GM12874 (cell line): ENCODE measurements around the gene CHCHD6.

Experiments
- CTCF ChIP-seq: IDR thresholded peaks from 2 replicates; pipeline ENCODE4 v1.5.1; 2011; ENCODE audit warnings: low read depth, mild to moderate bottlenecking, control low read depth, low read length, moderate library complexity; ENCODE audit not compliant: insufficient read depth

Gene CHCHD6

GRCh38 chr3:126723237-126723636 is 19.2 kb downstream of the CHCHD6 start:
- no peak for TF ChIP-seq CTCF

GRCh38 chr3:126723801-126724200 is 19.8 kb downstream of the CHCHD6 start:
- no peak for TF ChIP-seq CTCF

GRCh38 chr3:126728680-126729079 is 24.6 kb downstream of the CHCHD6 start:
- no peak for TF ChIP-seq CTCF

GRCh38 chr3:126730376-126730775 is 26.3 kb downstream of the CHCHD6 start:
- TF ChIP-seq CTCF: no peak

- TF ChIP-seq CTCF: no peak
Observed at GRCh38 chr3:126731044-126731443, 27.0 kb downstream of the CHCHD6 start.

GRCh38 chr3:126732281-126733060 is 28.4 kb downstream of the CHCHD6 start:
- TF ChIP-seq CTCF: no peak

GRCh38 chr3:126733061-126733430 is 29.0 kb downstream of the CHCHD6 start:
- no peak for TF ChIP-seq CTCF
